Activated T-cell treated with anti-CD3 and anti-CD28 coated beads, Interleukin-2, amount 50 U/mL, for 72 hours (primary cell): ENCODE results near the gene MGAT1. TPM values are rescaled to one million over a fixed set of nuclear protein-coding genes. Genes with fewer than 3 reads are reported as not detected.
"Not testable (repeated sequence)": the region's sequence is repeated elsewhere in the genome, so short reads cannot be mapped to it uniquely, and the experiment has no call there.

Source experiments
- ATAC-seq, 2 donors: fragments of 150-1000 bp; cut with Tn5 transposase; replicated peaks in 1 of 2; 2 replicates each; pipeline ENCODE4 v1.10.0; 2021; ENCODE audit warnings: moderate library complexity in 2 of 2, mild to moderate bottlenecking in 1 of 2
- DNase-seq, 2 donors: peaks; one replicate each; pipeline ENCODE4 v3.0.0; 2021 to 2022; ENCODE audit warnings: mixed read lengths in 1 of 2
- H3K27ac Mint-ChIP-seq: one replicate; pipeline ENCODE4 v1.8.0; 2022; ENCODE audit warnings: mild to moderate bottlenecking, moderate library complexity, mixed read lengths
- H3K27me3 Mint-ChIP-seq: one replicate; pipeline ENCODE4 v1.8.0; 2022; ENCODE audit warnings: low read depth, mixed read lengths
- H3K36me3 Mint-ChIP-seq, 2 donors: one replicate each; pipeline ENCODE4 v1.8.0; 2022; ENCODE audit warnings: mixed read lengths in 2 of 2, mild to moderate bottlenecking in 1 of 2; ENCODE audit not compliant: insufficient read depth in 2 of 2
- H3K4me1 Mint-ChIP-seq: one replicate; pipeline ENCODE4 v1.8.0; 2022; ENCODE audit warnings: low read depth, mixed read lengths
- H3K4me3 Mint-ChIP-seq, 2 donors: one replicate each; pipeline ENCODE4 v1.8.0; 2022; ENCODE audit warnings: mild to moderate bottlenecking in 2 of 2, mixed read lengths in 2 of 2, moderate library complexity in 2 of 2
- H3K9me3 Mint-ChIP-seq, 2 donors: one replicate each; pipeline ENCODE4 v1.8.0; 2022; ENCODE audit warnings: mixed read lengths in 2 of 2
- total RNA-seq, 2 donors: library from RNA; stranded (reverse); gene quantifications; one replicate each; pipeline ENCODE4 v1.2.3, GENCODE V29; 2022

The MGAT1 gene
- total RNA-seq, 2 donors from 2014 or later, result 102 to 109 TPM

GRCh38 chr5:180740953-180741352 lies 61.7 kb downstream of the MGAT1 start:
- H3K27ac Mint-ChIP-seq, DNase-seq, ATAC-seq, H3K4me1 Mint-ChIP-seq, H3K9me3 Mint-ChIP-seq, H3K36me3 Mint-ChIP-seq, H3K4me3 Mint-ChIP-seq: not testable (repeated sequence)
- peaks cover 24% of the 10 kb centered on the region for H3K27me3 Mint-ChIP-seq

DNA sequence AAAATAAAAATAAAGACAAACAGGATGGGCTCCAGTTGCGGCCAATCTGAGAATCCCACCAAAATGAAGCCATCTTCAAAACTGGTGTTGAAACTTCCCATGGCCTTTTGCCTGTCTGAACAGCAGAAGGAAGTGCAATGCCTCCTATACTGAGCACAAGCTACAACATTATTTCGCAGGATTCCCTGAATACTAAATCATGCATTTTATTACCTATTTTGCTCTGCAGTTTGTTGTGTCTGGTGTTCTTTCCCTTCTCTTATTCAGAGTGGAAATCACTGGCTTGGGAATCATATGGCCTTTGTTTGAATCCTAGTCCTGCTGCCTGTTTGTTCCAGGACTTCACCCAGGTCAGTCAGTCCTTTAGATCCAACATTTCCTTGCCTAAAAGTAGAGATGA lies 62.6 kb downstream of the MGAT1 start, which contains the start of gene OR2Y1:
OR2Y1 (minus strand) TSS at position 101 of the 400 bp plus-strand sequence; CDS start at position 101, 0 bp downstream.
- no peaks in the 10 kb centered on the region for H3K36me3 Mint-ChIP-seq
- H3K4me1 Mint-ChIP-seq, result peaks cover 5% of the 10 kb centered on the region
- ATAC-seq (no peak), DNase-seq (no peak)
- H3K27ac Mint-ChIP-seq, result no peak within 1 kb of the TSS
- peaks cover 29% of the 10 kb centered on the region for H3K27me3 Mint-ChIP-seq
- H3K9me3 Mint-ChIP-seq, result no peaks in the 10 kb centered on the region
- no peak within 1 kb of the TSS for H3K4me3 Mint-ChIP-seq

- Mint-ChIP-seq H3K27ac (no peak overlapping the region), H3K4me3 (no peak overlapping the region), H3K27me3 (peaks cover 29% of the 10 kb centered on the region), H3K9me3 (no peaks in the 10 kb centered on the region), H3K36me3 (no peaks in the 10 kb centered on the region), H3K4me1 (peaks cover 5% of the 10 kb centered on the region)
- DNase-seq (no peak), ATAC-seq (no peak)
Observed at GRCh38 chr5:180739271-180739670, 63.3 kb downstream of the MGAT1 start.

DNA sequence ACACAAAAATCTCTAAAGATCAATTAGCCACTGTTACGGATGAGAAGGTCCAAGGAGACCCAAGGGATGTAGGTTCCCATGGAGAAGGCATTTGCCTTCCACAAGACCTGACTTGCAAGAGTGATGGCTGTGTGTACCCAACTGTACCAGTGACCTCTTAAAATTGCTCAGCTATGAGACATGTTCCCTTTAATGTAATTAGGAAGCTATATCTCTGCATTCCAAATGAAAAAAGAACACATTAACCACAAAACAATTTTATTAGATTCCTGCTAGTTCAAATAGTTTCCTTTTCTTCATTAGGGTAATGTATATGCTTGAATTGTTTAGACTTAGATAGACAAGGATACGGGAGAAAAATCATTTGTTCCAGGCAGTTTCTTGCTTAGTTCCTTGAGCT lies 66.1 kb downstream of the MGAT1 start:
- ATAC-seq (no peak), DNase-seq (no peak)
- Mint-ChIP-seq H3K4me1 (peaks cover 5% of the 10 kb centered on the region), H3K36me3 (no peaks in the 10 kb centered on the region), H3K4me3 (no peak overlapping the region), H3K27me3 (peaks cover 29% of the 10 kb centered on the region), H3K9me3 (no peaks in the 10 kb centered on the region), H3K27ac (no peak overlapping the region)

Other genes starting within 250 kb of the MGAT1 start
- not detected for gene SCGB3A1, start 211.3 kb downstream of the MGAT1 start, total RNA-seq
- gene FLT4, start 153.2 kb downstream of the MGAT1 start, total RNA-seq, result 1 to 10 TPM in 1 of 2 donors, under 1 TPM in 1; 0.79 to 1.7 TPM
- gene OR2Y1, start 62.7 kb downstream of the MGAT1 start, total RNA-seq, result not detected
- 10 to 100 TPM; 22.8 to 34.9 TPM for gene ZFP62, start 58.5 kb upstream of the MGAT1 start, total RNA-seq
- gene BTNL8, start 96.4 kb upstream of the MGAT1 start, total RNA-seq, result 1 to 10 TPM in 1 of 2 donors, under 1 TPM in 1; 0.74 to 1.2 TPM
- under 1 TPM; 0.10 to 0.16 TPM for gene BTNL3, start 186.0 kb upstream of the MGAT1 start, total RNA-seq
- gene BTNL9, start 237.5 kb upstream of the MGAT1 start, total RNA-seq, result under 1 TPM in 1 of 2 donors, not detected in 1; 0.55 TPM